ENCODE results near the gene KDM4C.

GRCh38 chr9:6930827-6931226, 173.1 kb downstream of the KDM4C start:
- TF ChIP-seq MAFK (IDR thresholded peaks at IDR 0.05; ENCODE audit: low read depth, low read length) = no peak
- TF ChIP-seq, protein P1, sequence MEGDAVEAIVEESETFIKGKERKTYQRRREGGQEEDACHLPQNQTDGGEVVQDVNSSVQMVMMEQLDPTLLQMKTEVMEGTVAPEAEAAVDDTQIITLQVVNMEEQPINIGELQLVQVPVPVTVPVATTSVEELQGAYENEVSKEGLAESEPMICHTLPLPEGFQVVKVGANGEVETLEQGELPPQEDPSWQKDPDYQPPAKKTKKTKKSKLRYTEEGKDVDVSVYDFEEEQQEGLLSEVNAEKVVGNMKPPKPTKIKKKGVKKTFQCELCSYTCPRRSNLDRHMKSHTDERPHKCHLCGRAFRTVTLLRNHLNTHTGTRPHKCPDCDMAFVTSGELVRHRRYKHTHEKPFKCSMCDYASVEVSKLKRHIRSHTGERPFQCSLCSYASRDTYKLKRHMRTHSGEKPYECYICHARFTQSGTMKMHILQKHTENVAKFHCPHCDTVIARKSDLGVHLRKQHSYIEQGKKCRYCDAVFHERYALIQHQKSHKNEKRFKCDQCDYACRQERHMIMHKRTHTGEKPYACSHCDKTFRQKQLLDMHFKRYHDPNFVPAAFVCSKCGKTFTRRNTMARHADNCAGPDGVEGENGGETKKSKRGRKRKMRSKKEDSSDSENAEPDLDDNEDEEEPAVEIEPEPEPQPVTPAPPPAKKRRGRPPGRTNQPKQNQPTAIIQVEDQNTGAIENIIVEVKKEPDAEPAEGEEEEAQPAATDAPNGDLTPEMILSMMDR (conservative IDR thresholded peaks at IDR 0.05; ENCODE audit: low read depth, low read length) = no peak
- no peak for TF ChIP-seq POLR2A (IDR thresholded peaks at IDR 0.05; ENCODE audit: low read depth, low read length)
- TF ChIP-seq RAD21 (IDR thresholded peaks at IDR 0.05; ENCODE audit: low read length) = no peak
- no peak for TF ChIP-seq SMC3 (IDR thresholded peaks at IDR 0.05; ENCODE audit: low read depth, low read length)
- no peak for TF ChIP-seq BHLHE40 (IDR thresholded peaks at IDR 0.05; ENCODE audit: low read depth, low read length)
- no peak for TF ChIP-seq RFX5 (IDR thresholded peaks at IDR 0.05; ENCODE audit: low read depth, low read length)
- no peak for TF ChIP-seq USF2 (IDR thresholded peaks at IDR 0.05; ENCODE audit: low read depth, low read length)
- no peak for TF ChIP-seq MXI1 (IDR thresholded peaks at IDR 0.05; ENCODE audit: borderline replicate concordance, low read depth, low read length)
- TF ChIP-seq CEBPB (IDR thresholded peaks at IDR 0.05; ENCODE audit: low read depth, low read length) = peak; percentile 85
- TF ChIP-seq CHD1 (IDR thresholded peaks at IDR 0.05; ENCODE audit: low read depth, low read length) = no peak
